BJ (cell line): ENCODE data around the gene TELO2. TPM values are rescaled to one million over a fixed set of nuclear protein-coding genes. Genes with fewer than 3 reads are reported as not detected.

ENCODE experiments used
- CTCF ChIA-PET: fragments of 350-600 bp; formaldehyde crosslinking; extraction: SDS; loops from one replicate; lab custom pipeline; 2021; ENCODE audit warnings: antibody characterized with exemption, inconsistent platforms; lab: Yijun Ruan, JAX
- POLR2A ChIA-PET: fragments of 300-600 bp; sonication (Branson Sonifier 250); formaldehyde crosslinking; extraction: SDS; loops from one replicate; lab custom pipeline; 2021; ENCODE audit warnings: antibody characterized with exemption; lab: Charles Lee
- DNase-seq: peaks from one replicate; pipeline ENCODE4 v3.0.0-alpha.2; 2011; ENCODE audit warnings: low read depth
- H3K27me3 ChIP-seq: 2 replicates; pipeline ENCODE4 v1.6.0; 2011; ENCODE audit warnings: low read length; ENCODE audit not compliant: control insufficient read depth, insufficient read depth
- H3K36me3 ChIP-seq: 2 replicates; pipeline ENCODE4 v1.5.1; 2011; ENCODE audit warnings: low read length; ENCODE audit not compliant: control insufficient read depth, insufficient read depth
- H3K4me3 ChIP-seq: 2 replicates; pipeline ENCODE4 v1.5.1; 2011; ENCODE audit warnings: low read depth, mild to moderate bottlenecking, control low read depth, low read length
- polyA plus RNA-seq: library from polyadenylated mRNA; depleted of rRNA; stranded (reverse); fragments of >200 nt; gene quantifications from 2 replicates; pipeline ENCODE4 v1.2.3, GENCODE V29; 2011
- TF ChIP-seq, protein P1 (sequence below): IDR thresholded peaks from 2 replicates; pipeline ENCODE4 v1.5.1; 2011; ENCODE audit warnings: low read depth, mild to moderate bottlenecking, control low read depth, inconsistent platforms, low read length, moderate library complexity; ENCODE audit not compliant: insufficient read depth

TELO2 gene
- polyA plus RNA-seq, 1 experiment, result 15.9 TPM

DNA sequence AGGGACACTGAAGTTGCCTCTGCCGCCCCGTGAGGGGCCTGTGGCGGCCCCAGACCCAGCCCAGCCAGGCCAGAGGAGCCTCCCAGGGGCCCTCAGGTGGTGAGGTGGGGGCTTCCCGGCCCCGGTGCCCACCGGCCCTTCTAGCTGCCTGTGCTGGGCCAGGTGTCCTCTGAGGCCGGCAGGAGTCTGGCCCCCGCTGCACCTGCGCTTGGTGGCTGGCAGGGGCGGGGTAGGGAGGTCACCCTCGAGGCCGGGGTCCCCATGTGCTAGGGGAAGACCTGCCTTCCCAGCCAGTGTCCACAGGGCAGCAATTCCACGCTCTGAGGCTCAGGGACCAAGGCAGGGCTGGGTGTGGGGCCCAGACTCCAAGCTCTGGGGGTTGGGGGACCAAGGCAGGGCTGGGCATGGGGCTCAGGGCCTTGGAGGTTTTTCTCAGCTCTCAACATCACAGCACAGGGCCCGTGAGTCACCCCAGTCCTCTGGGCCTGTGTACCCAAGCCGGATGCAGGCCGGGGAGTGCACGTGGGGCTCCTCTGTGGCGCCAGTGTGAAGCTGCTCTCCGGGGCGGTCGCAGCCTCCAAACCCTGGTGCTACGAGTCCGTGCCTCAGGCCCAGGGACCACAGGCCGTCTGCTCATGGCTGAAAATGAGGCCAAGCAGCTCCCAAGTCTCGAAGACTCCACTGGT, 47.5 kb upstream of the TELO2 start:
- CTCF ChIA-PET, result no interaction called here
- DNase-seq, result no peak
- no peaks in the 10 kb centered on the region for H3K27me3 ChIP-seq
- TF ChIP-seq, protein P1, sequence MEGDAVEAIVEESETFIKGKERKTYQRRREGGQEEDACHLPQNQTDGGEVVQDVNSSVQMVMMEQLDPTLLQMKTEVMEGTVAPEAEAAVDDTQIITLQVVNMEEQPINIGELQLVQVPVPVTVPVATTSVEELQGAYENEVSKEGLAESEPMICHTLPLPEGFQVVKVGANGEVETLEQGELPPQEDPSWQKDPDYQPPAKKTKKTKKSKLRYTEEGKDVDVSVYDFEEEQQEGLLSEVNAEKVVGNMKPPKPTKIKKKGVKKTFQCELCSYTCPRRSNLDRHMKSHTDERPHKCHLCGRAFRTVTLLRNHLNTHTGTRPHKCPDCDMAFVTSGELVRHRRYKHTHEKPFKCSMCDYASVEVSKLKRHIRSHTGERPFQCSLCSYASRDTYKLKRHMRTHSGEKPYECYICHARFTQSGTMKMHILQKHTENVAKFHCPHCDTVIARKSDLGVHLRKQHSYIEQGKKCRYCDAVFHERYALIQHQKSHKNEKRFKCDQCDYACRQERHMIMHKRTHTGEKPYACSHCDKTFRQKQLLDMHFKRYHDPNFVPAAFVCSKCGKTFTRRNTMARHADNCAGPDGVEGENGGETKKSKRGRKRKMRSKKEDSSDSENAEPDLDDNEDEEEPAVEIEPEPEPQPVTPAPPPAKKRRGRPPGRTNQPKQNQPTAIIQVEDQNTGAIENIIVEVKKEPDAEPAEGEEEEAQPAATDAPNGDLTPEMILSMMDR, result no peak
- no peak overlapping the region for H3K4me3 ChIP-seq
- peaks cover 17% of the 10 kb centered on the region for H3K36me3 ChIP-seq
- POLR2A ChIA-PET, result no interaction called here

DNA sequence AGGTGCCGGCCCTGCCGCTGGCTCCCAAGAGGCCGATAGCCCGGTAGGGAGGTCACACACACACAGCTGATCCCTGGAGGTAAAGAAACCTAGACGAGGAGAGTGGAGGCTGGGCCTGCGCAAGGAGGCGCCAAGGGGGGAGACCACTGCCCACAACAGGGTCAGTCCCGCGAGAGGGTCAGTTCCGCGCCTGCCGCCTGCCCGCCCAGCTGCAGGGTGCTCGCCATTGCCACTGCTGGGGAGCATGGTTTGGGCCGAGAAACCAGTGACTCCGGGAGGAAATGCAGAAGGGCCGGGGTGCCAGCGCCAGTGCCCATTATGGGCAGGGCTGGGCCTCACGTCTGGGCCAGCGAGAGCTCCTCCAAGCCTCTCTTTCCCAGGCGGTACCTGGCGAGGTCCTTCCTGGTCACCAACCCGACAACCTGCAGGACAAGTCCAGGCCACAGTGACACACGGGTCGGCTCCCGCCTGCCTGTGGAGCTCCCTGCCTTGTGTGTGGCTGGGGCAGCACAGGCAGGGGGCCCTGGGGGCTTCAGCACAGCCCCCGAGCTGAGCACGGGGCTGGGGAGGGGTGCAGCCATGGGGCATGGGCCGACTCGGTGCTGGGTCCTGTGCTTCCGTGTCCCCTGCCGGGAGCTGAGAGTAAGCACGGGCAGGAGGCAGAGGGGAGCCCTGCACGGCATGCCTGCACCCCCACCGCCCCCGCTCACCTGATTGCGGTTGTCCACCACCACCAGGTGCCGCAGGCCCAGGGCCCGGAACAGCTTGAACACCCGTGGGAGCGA, 46.7 kb upstream of the TELO2 start:
- no peak overlapping the region for H3K4me3 ChIP-seq
- peaks cover 20% of the 10 kb centered on the region for H3K36me3 ChIP-seq
- POLR2A ChIA-PET, result no interaction called here
- no peaks in the 10 kb centered on the region for H3K27me3 ChIP-seq
- TF ChIP-seq, protein P1, result no peak
- CTCF ChIA-PET, result interaction anchor here (0.6 kb wide), 1 partner anchor 83 kb away, joined by 3 read pairs; no protein-coding TSS in a partner anchor
- no peak for DNase-seq

DNA sequence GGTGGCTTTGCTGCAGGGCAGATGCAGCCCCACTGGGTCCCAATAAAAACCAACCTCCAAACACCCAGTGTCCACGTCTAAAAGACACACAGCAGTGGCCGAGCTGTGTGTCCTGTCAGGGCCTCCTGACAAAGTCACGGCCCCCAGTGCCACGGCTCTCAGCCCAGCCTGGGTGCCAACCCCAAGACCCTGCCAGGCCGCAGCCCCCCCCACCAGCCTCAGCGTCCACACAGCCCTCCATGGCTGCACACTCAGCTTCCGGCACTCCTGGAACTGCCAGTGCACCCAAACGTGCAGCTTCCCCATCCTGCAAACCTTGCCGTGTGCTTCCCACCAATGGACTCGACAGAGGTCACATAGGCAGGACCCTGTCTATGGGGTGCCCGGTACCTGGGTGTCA, 45.2 kb upstream of the TELO2 start:
- H3K4me3 ChIP-seq, result no peak overlapping the region
- TF ChIP-seq, protein P1, result no peak
- POLR2A ChIA-PET, result no interaction called here
- no peaks in the 10 kb centered on the region for H3K27me3 ChIP-seq
- CTCF ChIA-PET, result no interaction called here
- no peak for DNase-seq
- peaks cover 25% of the 10 kb centered on the region for H3K36me3 ChIP-seq

GRCh38 chr16:1448536-1449116, 44.5 kb upstream of the TELO2 start:
- POLR2A ChIA-PET, result no interaction called here
- Histone ChIP-seq H3K27me3 (no peaks in the 10 kb centered on the region), H3K4me3 (no peak overlapping the region), H3K36me3 (peaks cover 29% of the 10 kb centered on the region)
- TF ChIP-seq, protein P1, result no peak
- no peak for DNase-seq
- CTCF ChIA-PET, result no interaction called here

GRCh38 chr16:1449201-1449788, 43.9 kb upstream of the TELO2 start:
- DNase-seq, result no peak
- CTCF ChIA-PET, result no interaction called here
- H3K4me3 ChIP-seq, result no peak overlapping the region
- H3K27me3 ChIP-seq, result no peaks in the 10 kb centered on the region
- peaks cover 30% of the 10 kb centered on the region for H3K36me3 ChIP-seq
- TF ChIP-seq, protein P1, result no peak
- POLR2A ChIA-PET, result no interaction called here
